PFSK-1 (cell line): Measurements from ENCODE around the gene CTNNAL1.

Experiments used
- POLR2AphosphoS5 ChIP-seq: IDR thresholded peaks from 2 replicates; pipeline ENCODE4 v1.6.1; 2012; ENCODE audit warnings: low read depth, mild to moderate bottlenecking, control low read depth, low read length, moderate library complexity
- SIN3A ChIP-seq: IDR thresholded peaks from 2 replicates; pipeline ENCODE4 v1.6.1; 2012; ENCODE audit warnings: mild to moderate bottlenecking, low read length, moderate library complexity, borderline replicate concordance; ENCODE audit not compliant: insufficient read depth

DNA sequence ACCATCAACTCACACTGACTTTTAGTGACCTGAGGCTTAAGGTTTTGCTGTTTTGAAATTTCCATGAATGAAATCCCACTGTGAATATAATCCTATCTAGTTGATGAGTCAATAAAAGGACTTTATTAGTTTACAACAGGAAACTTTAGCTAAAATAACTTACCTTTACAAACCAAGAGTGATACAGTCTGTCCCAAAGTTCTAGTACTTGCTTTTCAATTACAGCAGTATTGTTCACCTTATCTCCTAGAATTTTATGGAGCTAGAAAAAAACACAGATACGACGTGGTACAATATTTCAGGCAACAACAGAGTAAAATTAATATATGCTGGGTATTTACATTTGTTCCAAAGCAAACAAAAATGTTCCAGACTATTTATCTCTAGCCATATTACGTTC, 46.9 kb upstream of the CTNNAL1 start:
- no peak for TF ChIP-seq POLR2AphosphoS5
- no peak for TF ChIP-seq SIN3A
